Mesenchymal stem cell (in vitro differentiated cells and primary cell): ENCODE measurements around the gene RGMB.
"Not testable (repeated sequence)": the region's sequence is repeated elsewhere in the genome, so short reads cannot be mapped to it uniquely, and the experiment has no call there.

Experiments used
- DNase-seq: peaks from one replicate; pipeline ENCODE4 v3.0.0-alpha.2; 2013
- H2AFZ ChIP-seq: one replicate; pipeline ENCODE4 v1.6.1; 2013; ENCODE audit warnings: low read depth, mild to moderate bottlenecking, control low read depth, inconsistent platforms, low read length, moderate library complexity
- H2AK5ac ChIP-seq: 2 replicates; pipeline ENCODE4 v1.6.1; 2013; ENCODE audit warnings: low read length, moderate library complexity, mild to moderate bottlenecking, inconsistent platforms; ENCODE audit not compliant: severe bottlenecking
- H2BK120ac ChIP-seq: one replicate; pipeline ENCODE4 v1.6.1; 2013; ENCODE audit warnings: low read depth, mild to moderate bottlenecking, inconsistent platforms, low read length, moderate library complexity
- H2BK12ac ChIP-seq, 2 experiments: one replicate each; pipeline ENCODE4 v1.6.1; 2013; ENCODE audit warnings: inconsistent platforms in 2 of 2, low read length in 2 of 2, mild to moderate bottlenecking in 2 of 2, moderate library complexity in 2 of 2, control low read depth in 1 of 2
- H2BK15ac ChIP-seq: one replicate; pipeline ENCODE4 v1.6.1; 2013; ENCODE audit warnings: mild to moderate bottlenecking, low read depth, inconsistent platforms; ENCODE audit not compliant: poor library complexity, severe bottlenecking
- H2BK5ac ChIP-seq: 2 replicates; pipeline ENCODE4 v1.6.1; 2013; ENCODE audit warnings: low read depth, mild to moderate bottlenecking, low read length, control low read depth, inconsistent platforms; ENCODE audit not compliant: poor library complexity, severe bottlenecking
- H3K14ac ChIP-seq, 2 experiments: one replicate each; pipeline ENCODE4 v1.6.1; 2013; ENCODE audit warnings: inconsistent platforms in 2 of 2, low read length in 2 of 2, control low read depth in 1 of 2, mild to moderate bottlenecking in 1 of 2, moderate library complexity in 1 of 2
- H3K18ac ChIP-seq, 2 experiments: one replicate each; pipeline ENCODE4 v1.6.1; 2013; ENCODE audit warnings: inconsistent platforms in 2 of 2, low read length in 2 of 2, control low read depth in 1 of 2, low read depth in 1 of 2, mild to moderate bottlenecking in 1 of 2
- H3K23ac ChIP-seq, 2 experiments: one replicate each; pipeline ENCODE4 v1.6.1; 2013; ENCODE audit warnings: inconsistent platforms in 2 of 2, low read length in 2 of 2, mild to moderate bottlenecking in 2 of 2, moderate library complexity in 2 of 2, control low read depth in 1 of 2
- H3K27ac ChIP-seq: 2 replicates; pipeline ENCODE4 v1.5.1; 2013; ENCODE audit warnings: mild to moderate bottlenecking, moderate library complexity, low read length, control low read depth, inconsistent platforms; ENCODE audit not compliant: poor library complexity, severe bottlenecking
- H3K27me3 ChIP-seq, 2 experiments: 2 replicates each; pipeline versions ENCODE4 v1.6.1 to v1.7.0; 2013; ENCODE audit warnings: low read length in 2 of 2, mild to moderate bottlenecking in 2 of 2, moderate library complexity in 2 of 2, control low read depth in 1 of 2, inconsistent platforms in 1 of 2; ENCODE audit not compliant: control insufficient read depth in 1 of 2, insufficient read depth in 1 of 2
- H3K36me3 ChIP-seq, 2 experiments: 2 replicates each; pipeline versions ENCODE4 v1.6.1 to v1.7.0; 2013; ENCODE audit warnings: low read length in 2 of 2, control low read depth in 1 of 2, inconsistent platforms in 1 of 2, low read depth in 1 of 2, mild to moderate bottlenecking in 1 of 2; ENCODE audit not compliant: insufficient read depth in 2 of 2, control insufficient read depth in 1 of 2
- H3K4ac ChIP-seq, 2 experiments: one replicate each; pipeline ENCODE4 v1.6.1; 2013; ENCODE audit warnings: inconsistent platforms in 2 of 2, low read length in 2 of 2, mild to moderate bottlenecking in 2 of 2, moderate library complexity in 2 of 2, control low read depth in 1 of 2, low read depth in 1 of 2
- H3K4me1 ChIP-seq: 2 replicates; pipeline ENCODE4 v1.6.1; 2013; ENCODE audit warnings: low read depth, low read length, control low read depth; ENCODE audit not compliant: control insufficient read depth, insufficient read depth
- H3K4me2 ChIP-seq: 2 replicates; pipeline ENCODE4 v1.6.1; 2013; ENCODE audit warnings: low read length, mild to moderate bottlenecking, inconsistent platforms; ENCODE audit not compliant: poor library complexity, severe bottlenecking
- H3K4me3 ChIP-seq, 2 experiments: 2 replicates each; pipeline versions ENCODE4 v1.5.1 to v1.7.0; 2013; ENCODE audit warnings: low read length in 2 of 2, mild to moderate bottlenecking in 2 of 2, control low read depth in 1 of 2, low read depth in 1 of 2; ENCODE audit not compliant: insufficient read depth in 1 of 2
- H3K79me1 ChIP-seq: replicated peaks from 2 replicates; pipeline ENCODE4 v1.6.1; 2013; ENCODE audit warnings: mild to moderate bottlenecking, control low read depth, low read length, inconsistent platforms; ENCODE audit not compliant: poor library complexity, severe bottlenecking
- H3K9ac ChIP-seq: 2 replicates; pipeline ENCODE4 v1.7.0; 2013; ENCODE audit warnings: mild to moderate bottlenecking, low read length, moderate library complexity
- H3K9me3 ChIP-seq: 2 replicates; pipeline ENCODE4 v1.7.0; 2013; ENCODE audit warnings: mild to moderate bottlenecking, low read length; ENCODE audit not compliant: control insufficient read depth
- H4K8ac ChIP-seq: one replicate; pipeline ENCODE4 v1.6.1; 2013; ENCODE audit warnings: inconsistent platforms, mild to moderate bottlenecking, low read length, moderate library complexity
- H4K91ac ChIP-seq: one replicate; pipeline ENCODE4 v1.6.1; 2013; ENCODE audit warnings: mild to moderate bottlenecking, low read length, inconsistent platforms
- WGBS: methylation state at CpG from one replicate; pipeline ENCODE4 v1.1.7; 2013; ENCODE audit warnings: mixed read lengths; 5-methylcytosine and 5-hydroxymethylcytosine counted together

Gene RGMB

GRCh38 chr5:98735806-98736507, 37.5 kb upstream of the RGMB start:
- Histone ChIP-seq H3K9ac (peak overlapping the region; percentile 14), H4K8ac (no peak overlapping the region), H3K14ac (no peak overlapping the region), H3K4me2 (no peak overlapping the region), H2BK15ac (no peak overlapping the region), H2BK120ac (no peak overlapping the region), H2BK5ac (no peak overlapping the region), H3K79me1 (no peaks in the 10 kb centered on the region), H3K4ac (no peak overlapping the region), H3K4me1 (no peaks in the 10 kb centered on the region), H2AK5ac (no peak overlapping the region), H2AFZ (no peak overlapping the region), H4K91ac (no peak overlapping the region), H3K4me3 (no peak overlapping the region), H3K23ac (no peak overlapping the region), H3K27ac (no peak overlapping the region), H3K9me3 (peaks cover 10% of the 10 kb centered on the region), H2BK12ac (no peak overlapping the region), H3K18ac (no peak overlapping the region), H3K27me3 (no peaks in the 10 kb centered on the region), H3K36me3 (no peaks in the 10 kb centered on the region)
- peak; percentile 25 for DNase-seq
- WGBS = no CpG with 5 or more reads among the region's 1 CpG

GRCh38 chr5:98736753-98737152, 36.7 kb upstream of the RGMB start:
- Histone ChIP-seq H4K8ac (no peak overlapping the region), H3K36me3 (no peaks in the 10 kb centered on the region), H3K9me3 (peaks cover 10% of the 10 kb centered on the region), H3K4me2 (no peak overlapping the region), H3K27ac (no peak overlapping the region), H2BK12ac (no peak overlapping the region), H2AFZ (no peak overlapping the region), H3K23ac (no peak overlapping the region), H3K14ac (no peak overlapping the region), H3K18ac (no peak overlapping the region), H2BK120ac (no peak overlapping the region), H3K79me1 (no peaks in the 10 kb centered on the region), H3K9ac (no peak overlapping the region), H2AK5ac (no peak overlapping the region), H4K91ac (no peak overlapping the region), H2BK5ac (no peak overlapping the region), H2BK15ac (no peak overlapping the region), H3K4me3 (no peak overlapping the region), H3K27me3 (no peaks in the 10 kb centered on the region), H3K4ac (no peak overlapping the region), H3K4me1 (no peaks in the 10 kb centered on the region)
- no peak for DNase-seq

- not testable (repeated sequence) for H2BK12ac ChIP-seq, H2AFZ ChIP-seq, H3K27me3 ChIP-seq, H3K4me3 ChIP-seq, H3K9me3 ChIP-seq, H2BK120ac ChIP-seq, H3K14ac ChIP-seq, H3K79me1 ChIP-seq, H3K4ac ChIP-seq, H3K27ac ChIP-seq, H3K4me2 ChIP-seq, H3K9ac ChIP-seq, H3K18ac ChIP-seq, H2BK5ac ChIP-seq, H3K23ac ChIP-seq, H2AK5ac ChIP-seq, H3K36me3 ChIP-seq, H2BK15ac ChIP-seq, H4K8ac ChIP-seq, DNase-seq, H4K91ac ChIP-seq, H3K4me1 ChIP-seq
- 92% methylated on average over 9 of the region's 9 CpGs for WGBS
These were observed 36.0 kb upstream of the RGMB start for GRCh38 chr5:98737441-98737840.

GRCh38 chr5:98738481-98739149, 34.8 kb upstream of the RGMB start:
- not testable (repeated sequence) for H4K8ac ChIP-seq, H3K36me3 ChIP-seq, H3K18ac ChIP-seq, H3K4ac ChIP-seq, H3K9me3 ChIP-seq, H3K23ac ChIP-seq, H2BK15ac ChIP-seq, DNase-seq, H3K14ac ChIP-seq, H3K79me1 ChIP-seq, H2AFZ ChIP-seq, H4K91ac ChIP-seq, H3K4me1 ChIP-seq, H3K4me2 ChIP-seq, H2BK12ac ChIP-seq, H3K9ac ChIP-seq, H3K4me3 ChIP-seq, H2AK5ac ChIP-seq, H2BK120ac ChIP-seq, H3K27me3 ChIP-seq, H2BK5ac ChIP-seq, H3K27ac ChIP-seq
- 100% methylated on average over 2 of the region's 4 CpGs for WGBS
